HEK293 (cell line): ENCODE measurements around the gene STARD3.
A peak's percentile ranks its signal among the peaks of the same experiment; 100 is the strongest.

Experiments used
- FEZF1 ChIP-seq: fragments of 450-650 bp; formaldehyde crosslinking; IDR thresholded peaks from 2 replicates; pipeline ENCODE4 v1.5.1; 2016; ENCODE audit warnings: missing biosample characterization, missing genetic modification characterization
- GFI1B ChIP-seq: fragments of 450-650 bp; formaldehyde crosslinking; IDR thresholded peaks from 2 replicates; pipeline ENCODE4 v1.5.1; 2016; ENCODE audit warnings: missing biosample characterization, missing genetic modification characterization
- GLI4 ChIP-seq: fragments of 450-650 bp; formaldehyde crosslinking; IDR thresholded peaks from 2 replicates; pipeline ENCODE4 v1.5.1; 2016; ENCODE audit warnings: missing biosample characterization, missing genetic modification characterization
- HOXA7 ChIP-seq: sonication (generic); formaldehyde crosslinking; IDR thresholded peaks from 2 replicates; pipeline ENCODE4 v1.8.1; 2022; ENCODE audit warnings: missing genetic modification reagents, borderline replicate concordance
- KLF7 ChIP-seq: fragments of 450-650 bp; formaldehyde crosslinking; IDR thresholded peaks from 2 replicates; pipeline ENCODE4 v1.5.1; 2016; ENCODE audit warnings: missing biosample characterization, missing genetic modification characterization, borderline replicate concordance
- KLF9 ChIP-seq: fragments of 450-650 bp; formaldehyde crosslinking; IDR thresholded peaks from 2 replicates; pipeline ENCODE4 v1.5.1; 2016; ENCODE audit warnings: missing biosample characterization, missing genetic modification characterization, low read depth
- MEIS1 ChIP-seq: sonication (generic); formaldehyde crosslinking; IDR thresholded peaks from 2 replicates; pipeline ENCODE4 v1.8.1; 2022; ENCODE audit warnings: missing genetic modification reagents, mild to moderate bottlenecking, borderline replicate concordance
- OSR2 ChIP-seq: fragments of 450-650 bp; formaldehyde crosslinking; IDR thresholded peaks from 2 replicates; pipeline ENCODE4 v1.5.1; 2016; ENCODE audit warnings: missing biosample characterization, missing genetic modification characterization
- OVOL3 ChIP-seq: fragments of 450-650 bp; formaldehyde crosslinking; IDR thresholded peaks from 2 replicates; pipeline ENCODE4 v1.5.1; 2016; ENCODE audit warnings: missing biosample characterization, missing genetic modification characterization
- SALL2 ChIP-seq: fragments of 450-650 bp; formaldehyde crosslinking; IDR thresholded peaks from 2 replicates; pipeline ENCODE4 v1.5.0; 2017; ENCODE audit warnings: missing biosample characterization, mild to moderate bottlenecking, missing genetic modification characterization, borderline replicate concordance
- SCRT1 ChIP-seq: fragments of 450-650 bp; formaldehyde crosslinking; IDR thresholded peaks from 2 replicates; pipeline ENCODE4 v1.5.1; 2016; ENCODE audit warnings: missing biosample characterization, missing genetic modification characterization, borderline replicate concordance
- SCRT2 ChIP-seq: fragments of 450-650 bp; formaldehyde crosslinking; IDR thresholded peaks from 2 replicates; pipeline ENCODE4 v1.5.1; 2016; ENCODE audit warnings: missing biosample characterization, missing genetic modification characterization
- SP3 ChIP-seq: fragments of 450-650 bp; formaldehyde crosslinking; IDR thresholded peaks from 2 replicates; pipeline ENCODE4 v1.5.1; 2016; ENCODE audit warnings: missing biosample characterization, missing genetic modification characterization
- YY2 ChIP-seq: fragments of 450-650 bp; formaldehyde crosslinking; IDR thresholded peaks from 2 replicates; pipeline ENCODE4 v1.5.1; 2016; ENCODE audit warnings: missing biosample characterization, missing genetic modification characterization
- ZEB2 ChIP-seq: fragments of 450-650 bp; formaldehyde crosslinking; IDR thresholded peaks from 2 replicates; pipeline ENCODE4 v1.5.1; 2016; ENCODE audit warnings: missing biosample characterization, missing genetic modification characterization
- ZFHX2 ChIP-seq: fragments of 450-650 bp; formaldehyde crosslinking; conservative IDR thresholded peaks from 2 replicates; pipeline ENCODE4 v1.5.1; 2016; ENCODE audit warnings: missing biosample characterization, missing genetic modification characterization
- ZIC2 ChIP-seq: fragments of 450-650 bp; formaldehyde crosslinking; IDR thresholded peaks from 2 replicates; pipeline ENCODE4 v1.5.1; 2016; ENCODE audit warnings: missing biosample characterization, missing genetic modification characterization
- ZNF2 ChIP-seq: fragments of 450-650 bp; formaldehyde crosslinking; IDR thresholded peaks from 2 replicates; pipeline ENCODE4 v1.5.1; 2016; ENCODE audit warnings: missing biosample characterization, missing genetic modification characterization
- ZNF223 ChIP-seq: fragments of 450-650 bp; formaldehyde crosslinking; IDR thresholded peaks from 2 replicates; pipeline ENCODE4 v1.5.1; 2016; ENCODE audit warnings: missing biosample characterization, missing genetic modification characterization
- ZNF23 ChIP-seq: fragments of 450-650 bp; formaldehyde crosslinking; IDR thresholded peaks from 2 replicates; pipeline ENCODE4 v1.5.1; 2016; ENCODE audit warnings: missing biosample characterization, missing genetic modification characterization, borderline replicate concordance
- ZNF274 ChIP-seq, 2 experiments: fragments of 200-500 bp in 1 of 2; fragments of 450-650 bp in 1 of 2; sonication (Bioruptor generic) in 1 of 2; formaldehyde crosslinking in 1 of 2; IDR thresholded peaks; 2 replicates each; pipeline versions ENCODE4 v1.5.1 to v1.6.1; 2014 to 2016; ENCODE audit warnings: borderline replicate concordance in 1 of 2, inconsistent platforms in 1 of 2, low read length in 1 of 2, missing biosample characterization in 1 of 2, missing genetic modification characterization in 1 of 2
- ZNF354C ChIP-seq: fragments of 450-650 bp; formaldehyde crosslinking; IDR thresholded peaks from 2 replicates; pipeline ENCODE4 v1.5.1; 2016; ENCODE audit warnings: missing biosample characterization, missing genetic modification characterization, low read depth, borderline replicate concordance
- ZNF391 ChIP-seq: fragments of 450-650 bp; formaldehyde crosslinking; IDR thresholded peaks from 2 replicates; pipeline ENCODE4 v1.5.1; 2016; ENCODE audit warnings: low read depth, missing biosample characterization, missing genetic modification characterization, borderline replicate concordance
- ZNF423 ChIP-seq: fragments of 450-650 bp; formaldehyde crosslinking; IDR thresholded peaks from 2 replicates; pipeline ENCODE4 v1.5.1; 2016; ENCODE audit warnings: missing biosample characterization, missing genetic modification characterization
- ZNF514 ChIP-seq: fragments of 450-650 bp; formaldehyde crosslinking; IDR thresholded peaks from 2 replicates; pipeline ENCODE4 v1.5.1; 2016; ENCODE audit warnings: missing biosample characterization, missing genetic modification characterization
- ZNF549 ChIP-seq: fragments of 450-650 bp; IDR thresholded peaks from 2 replicates; pipeline ENCODE4 v1.5.1; 2018; ENCODE audit warnings: missing biosample characterization, missing genetic modification characterization, mild to moderate bottlenecking, inconsistent platforms, moderate library complexity
- ZNF596 ChIP-seq: fragments of 450-650 bp; IDR thresholded peaks from 2 replicates; pipeline ENCODE4 v1.5.0; 2018; ENCODE audit warnings: missing biosample characterization, mild to moderate bottlenecking, missing genetic modification characterization, moderate library complexity
- ZNF624 ChIP-seq: fragments of 450-650 bp; formaldehyde crosslinking; IDR thresholded peaks from 2 replicates; pipeline ENCODE4 v1.5.1; 2017; ENCODE audit warnings: missing biosample characterization, missing genetic modification characterization
- ZNF660 ChIP-seq: fragments of 450-650 bp; IDR thresholded peaks from 2 replicates; pipeline ENCODE4 v1.5.1; 2018; ENCODE audit warnings: missing biosample characterization, mild to moderate bottlenecking, missing genetic modification characterization
- ZNF670 ChIP-seq: fragments of 450-650 bp; formaldehyde crosslinking; IDR thresholded peaks from 2 replicates; pipeline ENCODE4 v1.5.1; 2016; ENCODE audit warnings: missing biosample characterization, missing genetic modification characterization, low read depth
- ZNF830 ChIP-seq: fragments of 450-650 bp; IDR thresholded peaks from 2 replicates; pipeline ENCODE4 v1.5.0; 2018; ENCODE audit warnings: missing biosample characterization, missing genetic modification characterization, low read depth, mild to moderate bottlenecking, moderate library complexity
- TF ChIP-seq, protein P1 (sequence below): fragments of 450-650 bp; formaldehyde crosslinking; IDR thresholded peaks from 2 replicates; pipeline ENCODE4 v1.5.0; 2017; ENCODE audit warnings: missing biosample characterization, missing genetic modification characterization, borderline replicate concordance
- TF ChIP-seq, protein P2 (sequence below): fragments of 450-650 bp; formaldehyde crosslinking; IDR thresholded peaks from 2 replicates; pipeline ENCODE4 v1.5.1; 2016; ENCODE audit warnings: missing biosample characterization, missing genetic modification characterization
- TF ChIP-seq, protein P3 (sequence below): fragments of 450-650 bp; IDR thresholded peaks from 2 replicates; pipeline ENCODE4 v1.5.1; 2018; ENCODE audit warnings: missing biosample characterization, mild to moderate bottlenecking, missing genetic modification characterization

STARD3 gene

DNA sequence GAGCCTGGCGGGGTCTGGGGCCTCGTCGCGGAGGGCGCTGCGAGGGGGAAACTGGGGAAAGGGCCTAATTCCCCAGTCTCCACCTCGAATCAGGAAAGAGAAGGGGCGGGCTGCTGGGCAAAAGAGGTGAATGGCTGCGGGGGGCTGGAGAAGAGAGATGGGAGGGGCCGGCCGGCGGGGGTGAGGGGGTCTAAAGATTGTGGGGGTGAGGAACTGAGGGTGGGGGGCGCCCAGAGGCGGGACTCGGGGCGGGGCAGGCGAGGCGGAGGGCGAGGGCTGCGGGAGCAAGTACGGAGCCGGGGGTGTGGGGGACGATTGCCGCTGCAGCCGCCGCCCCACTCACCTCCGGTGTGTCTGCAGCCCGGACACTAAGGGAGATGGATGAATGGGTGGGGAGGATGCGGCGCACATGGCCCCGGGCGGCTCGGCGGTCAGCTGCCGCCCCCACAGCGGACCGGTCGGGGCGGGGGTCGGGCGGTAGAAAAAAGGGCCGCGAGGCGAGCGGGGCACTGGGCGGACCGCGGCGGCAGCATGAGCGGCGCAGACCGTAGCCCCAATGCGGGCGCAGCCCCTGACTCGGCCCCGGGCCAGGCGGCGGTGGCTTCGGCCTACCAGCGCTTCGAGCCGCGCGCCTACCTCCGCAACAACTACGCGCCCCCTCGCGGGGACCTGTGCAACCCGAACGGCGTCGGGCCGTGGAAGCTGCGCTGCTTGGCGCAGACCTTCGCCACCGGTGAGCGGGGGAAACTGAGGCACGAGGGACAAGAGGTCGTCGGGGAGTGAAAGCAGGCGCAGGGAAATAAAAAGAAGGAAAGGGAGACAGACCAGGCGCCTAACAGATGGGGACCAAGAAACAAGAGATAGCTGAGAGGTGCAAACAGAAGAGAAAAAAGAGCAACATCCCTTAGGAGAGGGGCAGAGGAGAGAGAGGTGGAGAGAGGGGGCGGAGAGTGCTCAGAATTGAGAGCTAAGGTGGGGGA is 31.3 kb downstream of the STARD3 start, which contains the start of gene PNMT (continued):
- TF ChIP-seq, protein P1, sequence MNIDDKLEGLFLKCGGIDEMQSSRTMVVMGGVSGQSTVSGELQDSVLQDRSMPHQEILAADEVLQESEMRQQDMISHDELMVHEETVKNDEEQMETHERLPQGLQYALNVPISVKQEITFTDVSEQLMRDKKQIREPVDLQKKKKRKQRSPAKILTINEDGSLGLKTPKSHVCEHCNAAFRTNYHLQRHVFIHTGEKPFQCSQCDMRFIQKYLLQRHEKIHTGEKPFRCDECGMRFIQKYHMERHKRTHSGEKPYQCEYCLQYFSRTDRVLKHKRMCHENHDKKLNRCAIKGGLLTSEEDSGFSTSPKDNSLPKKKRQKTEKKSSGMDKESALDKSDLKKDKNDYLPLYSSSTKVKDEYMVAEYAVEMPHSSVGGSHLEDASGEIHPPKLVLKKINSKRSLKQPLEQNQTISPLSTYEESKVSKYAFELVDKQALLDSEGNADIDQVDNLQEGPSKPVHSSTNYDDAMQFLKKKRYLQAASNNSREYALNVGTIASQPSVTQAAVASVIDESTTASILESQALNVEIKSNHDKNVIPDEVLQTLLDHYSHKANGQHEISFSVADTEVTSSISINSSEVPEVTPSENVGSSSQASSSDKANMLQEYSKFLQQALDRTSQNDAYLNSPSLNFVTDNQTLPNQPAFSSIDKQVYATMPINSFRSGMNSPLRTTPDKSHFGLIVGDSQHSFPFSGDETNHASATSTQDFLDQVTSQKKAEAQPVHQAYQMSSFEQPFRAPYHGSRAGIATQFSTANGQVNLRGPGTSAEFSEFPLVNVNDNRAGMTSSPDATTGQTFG (tag by site-specific recombination): no peak
- TF ChIP-seq OSR2 (tag by site-specific recombination) (no peak), MEIS1 (CRISPR knock-in tag) (no peak), SALL2 (no peak), ZNF423 (tag by site-specific recombination) (no peak), ZFHX2 (tag by site-specific recombination) (peak; percentile 76), ZNF596 (tag by site-specific recombination) (peak; percentile 64; the same call in 1 of the 2 replicates), ZNF223 (tag by site-specific recombination) (no peak), ZNF830 (tag by site-specific recombination) (no peak), SCRT1 (no peak), YY2 (tag by site-specific recombination) (no peak), OVOL3 (tag by site-specific recombination) (no peak), HOXA7 (CRISPR knock-in tag) (no peak), ZNF670 (tag by site-specific recombination) (no peak), KLF7 (tag by site-specific recombination) (no peak), ZNF2 (tag by site-specific recombination) (peak; percentile 91), ZNF391 (tag by site-specific recombination) (peak; percentile 84), GFI1B (tag by site-specific recombination) (no peak), ZNF624 (tag by site-specific recombination) (no peak), KLF9 (peak; percentile 23; the same call in 1 of the 2 replicates), ZNF514 (tag by site-specific recombination) (no peak), ZNF549 (no peak), ZIC2 (tag by site-specific recombination) (no peak), ZEB2 (tag by site-specific recombination) (peak; percentile 86), SCRT2 (tag by site-specific recombination) (no peak; the same call in 1 of the 2 replicates), ZNF274 (IDR thresholded peaks at IDR 0.05; ENCODE audit: low read length) (no peak), ZNF274 (tag by site-specific recombination; IDR thresholded peaks at IDR 0.05; ENCODE audit: borderline replicate concordance) (no peak), ZNF354C (no peak), FEZF1 (tag by site-specific recombination) (no peak), GLI4 (tag by site-specific recombination) (no peak), ZNF660 (tag by site-specific recombination) (peak; percentile 95), ZNF23 (tag by site-specific recombination) (no peak), SP3 (0 out of 2 replicates have a peak, but pooled peaks have one; percentile 11)
- TF ChIP-seq, protein P2, sequence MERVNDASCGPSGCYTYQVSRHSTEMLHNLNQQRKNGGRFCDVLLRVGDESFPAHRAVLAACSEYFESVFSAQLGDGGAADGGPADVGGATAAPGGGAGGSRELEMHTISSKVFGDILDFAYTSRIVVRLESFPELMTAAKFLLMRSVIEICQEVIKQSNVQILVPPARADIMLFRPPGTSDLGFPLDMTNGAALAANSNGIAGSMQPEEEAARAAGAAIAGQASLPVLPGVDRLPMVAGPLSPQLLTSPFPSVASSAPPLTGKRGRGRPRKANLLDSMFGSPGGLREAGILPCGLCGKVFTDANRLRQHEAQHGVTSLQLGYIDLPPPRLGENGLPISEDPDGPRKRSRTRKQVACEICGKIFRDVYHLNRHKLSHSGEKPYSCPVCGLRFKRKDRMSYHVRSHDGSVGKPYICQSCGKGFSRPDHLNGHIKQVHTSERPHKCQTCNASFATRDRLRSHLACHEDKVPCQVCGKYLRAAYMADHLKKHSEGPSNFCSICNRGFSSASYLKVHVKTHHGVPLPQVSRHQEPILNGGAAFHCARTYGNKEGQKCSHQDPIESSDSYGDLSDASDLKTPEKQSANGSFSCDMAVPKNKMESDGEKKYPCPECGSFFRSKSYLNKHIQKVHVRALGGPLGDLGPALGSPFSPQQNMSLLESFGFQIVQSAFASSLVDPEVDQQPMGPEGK (tag by site-specific recombination): peak; percentile 50; the same call in 1 of the 2 replicates
- TF ChIP-seq, protein P3, sequence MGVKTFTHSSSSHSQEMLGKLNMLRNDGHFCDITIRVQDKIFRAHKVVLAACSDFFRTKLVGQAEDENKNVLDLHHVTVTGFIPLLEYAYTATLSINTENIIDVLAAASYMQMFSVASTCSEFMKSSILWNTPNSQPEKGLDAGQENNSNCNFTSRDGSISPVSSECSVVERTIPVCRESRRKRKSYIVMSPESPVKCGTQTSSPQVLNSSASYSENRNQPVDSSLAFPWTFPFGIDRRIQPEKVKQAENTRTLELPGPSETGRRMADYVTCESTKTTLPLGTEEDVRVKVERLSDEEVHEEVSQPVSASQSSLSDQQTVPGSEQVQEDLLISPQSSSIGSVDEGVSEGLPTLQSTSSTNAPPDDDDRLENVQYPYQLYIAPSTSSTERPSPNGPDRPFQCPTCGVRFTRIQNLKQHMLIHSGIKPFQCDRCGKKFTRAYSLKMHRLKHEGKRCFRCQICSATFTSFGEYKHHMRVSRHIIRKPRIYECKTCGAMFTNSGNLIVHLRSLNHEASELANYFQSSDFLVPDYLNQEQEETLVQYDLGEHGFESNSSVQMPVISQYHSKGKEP (tag by site-specific recombination): 0 out of 2 replicates have a peak, but pooled peaks have one; percentile 40
